ENCODE results near the gene PRKG1.

- TF ChIP-seq EZH2 (IDR thresholded peaks at IDR 0.05; ENCODE audit: low read length, missing control alignments) (no peak), CTCF (conservative IDR thresholded peaks at IDR 0.05 in 1 of 2, IDR thresholded peaks at IDR 0.05 in 1 of 2; ENCODE audit: low read depth in 1 of 2, low read length in 2 of 2) (no peak)
These were observed 637.2 kb downstream of the PRKG1 start for GRCh38 chr10:51711519-51711891.
